NK-92 (cell line): ENCODE measurements around the gene FBXL14.
"Not testable (repeated sequence)": the region's sequence is repeated elsewhere in the genome, so short reads cannot be mapped to it uniquely, and the experiment has no call there.

Source experiments
- DNase-seq: peaks from one replicate; lab custom pipeline; 2025; ENCODE audit not compliant: unreplicated experiment; lab: John Stamatoyannopoulos, UW

Gene FBXL14

DNA sequence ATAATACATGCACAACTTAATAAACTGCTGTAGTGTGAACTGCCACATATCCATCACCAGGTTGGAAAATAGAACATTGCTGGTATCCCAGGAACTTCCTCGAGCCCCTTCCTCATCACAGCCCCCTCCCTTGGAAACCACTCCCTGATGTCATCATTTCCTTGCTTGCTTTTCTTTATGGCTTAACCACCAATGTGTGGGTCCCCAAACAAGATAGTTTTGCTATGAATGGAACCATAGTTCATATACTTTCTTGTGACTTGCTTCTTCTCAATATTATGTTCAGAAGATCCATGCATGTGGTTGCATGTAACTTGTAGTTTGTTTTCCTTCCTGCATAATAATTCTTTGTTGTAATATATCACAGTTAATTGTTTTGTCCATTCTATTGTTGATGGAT lies 25.7 kb upstream of the FBXL14 start:
- no peak for DNase-seq

DNA sequence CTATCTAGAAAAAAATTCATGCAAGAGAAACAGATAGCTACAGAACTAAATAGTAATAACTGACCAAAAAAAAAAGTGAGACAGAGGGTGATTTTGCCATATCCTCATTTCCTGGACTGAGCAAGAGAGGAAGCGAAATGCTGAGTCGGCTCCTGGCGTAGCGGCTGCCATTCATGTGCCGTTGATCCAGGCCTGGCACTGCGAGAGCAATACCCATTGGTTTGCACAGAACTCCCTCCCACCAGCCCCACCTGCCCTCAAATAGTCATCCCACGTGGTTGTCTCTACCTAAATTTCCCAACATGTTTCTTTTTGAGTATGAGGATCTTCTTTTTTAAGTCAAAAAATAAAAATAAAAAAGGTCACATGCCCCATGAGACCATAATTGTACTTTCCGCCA lies 25.2 kb upstream of the FBXL14 start:
- no peak for DNase-seq

GRCh38 chr12:1619159-1619558 lies 24.8 kb upstream of the FBXL14 start:
- no peak for DNase-seq

- DNase-seq, result no peak
These were observed 24.1 kb upstream of the FBXL14 start for GRCh38 chr12:1618489-1618888.

DNA sequence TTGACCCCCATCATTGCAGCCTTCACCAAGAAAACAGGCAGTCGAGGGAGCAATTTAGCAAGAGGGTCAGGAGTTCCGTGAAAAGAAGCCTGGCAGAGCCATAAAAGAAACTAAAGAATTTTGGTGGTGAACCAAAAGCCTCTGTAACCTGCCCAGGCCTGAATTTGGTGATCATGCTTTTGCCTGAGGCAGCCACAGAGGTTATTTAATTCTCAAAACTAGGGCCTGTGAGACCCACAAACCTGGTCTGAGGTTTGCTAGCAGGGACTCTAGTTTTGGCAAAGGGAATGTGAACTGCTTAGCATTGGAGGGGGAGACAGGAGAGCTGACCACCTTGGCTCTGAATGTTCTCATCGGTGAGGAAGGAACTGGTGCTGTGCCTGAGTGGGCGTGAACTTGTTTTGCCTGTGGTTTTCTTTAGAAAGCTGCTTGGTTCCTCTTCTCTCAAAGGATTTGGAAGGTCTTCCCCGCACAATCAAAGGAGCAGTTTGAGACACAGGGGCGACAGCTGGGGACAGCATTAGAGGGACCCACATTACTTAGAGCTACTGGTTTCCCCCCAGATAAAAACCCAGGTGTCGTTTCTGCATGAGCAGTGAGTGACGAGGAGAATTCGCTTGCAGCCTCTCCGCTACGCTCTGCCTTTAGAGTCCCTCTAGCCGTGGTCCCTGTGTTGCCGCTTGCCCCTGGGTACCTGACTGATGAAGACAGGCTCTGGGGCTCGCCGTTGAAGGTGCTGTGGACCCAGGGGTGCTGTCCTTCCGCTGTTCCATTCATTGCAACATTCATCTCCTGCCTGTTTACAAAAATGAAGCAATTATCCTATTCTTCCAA lies 22.1 kb upstream of the FBXL14 start:
- DNase-seq, result no peak

DNA sequence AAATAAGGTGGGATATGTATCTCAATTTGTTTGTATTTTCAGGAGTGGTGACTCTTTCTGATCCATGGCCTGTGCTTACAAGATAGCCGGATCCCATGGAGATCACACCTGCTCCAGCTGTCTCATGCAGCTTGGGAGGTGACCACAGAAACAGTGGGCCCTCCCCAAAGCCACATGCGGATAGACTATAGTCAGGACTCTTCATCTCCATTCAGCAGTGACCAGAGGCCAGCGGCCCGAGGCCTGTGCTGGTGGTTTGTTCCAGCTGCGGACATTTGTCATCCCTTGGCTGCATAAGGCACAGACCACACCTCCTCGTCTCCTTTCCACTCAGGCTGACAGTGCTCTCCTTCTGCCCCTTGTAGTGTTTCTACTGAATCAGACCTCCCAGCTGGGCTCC lies 20.0 kb upstream of the FBXL14 start:
- no peak for DNase-seq

GRCh38 chr12:1613860-1614259 lies 19.5 kb upstream of the FBXL14 start:
- no peak for DNase-seq

DNA sequence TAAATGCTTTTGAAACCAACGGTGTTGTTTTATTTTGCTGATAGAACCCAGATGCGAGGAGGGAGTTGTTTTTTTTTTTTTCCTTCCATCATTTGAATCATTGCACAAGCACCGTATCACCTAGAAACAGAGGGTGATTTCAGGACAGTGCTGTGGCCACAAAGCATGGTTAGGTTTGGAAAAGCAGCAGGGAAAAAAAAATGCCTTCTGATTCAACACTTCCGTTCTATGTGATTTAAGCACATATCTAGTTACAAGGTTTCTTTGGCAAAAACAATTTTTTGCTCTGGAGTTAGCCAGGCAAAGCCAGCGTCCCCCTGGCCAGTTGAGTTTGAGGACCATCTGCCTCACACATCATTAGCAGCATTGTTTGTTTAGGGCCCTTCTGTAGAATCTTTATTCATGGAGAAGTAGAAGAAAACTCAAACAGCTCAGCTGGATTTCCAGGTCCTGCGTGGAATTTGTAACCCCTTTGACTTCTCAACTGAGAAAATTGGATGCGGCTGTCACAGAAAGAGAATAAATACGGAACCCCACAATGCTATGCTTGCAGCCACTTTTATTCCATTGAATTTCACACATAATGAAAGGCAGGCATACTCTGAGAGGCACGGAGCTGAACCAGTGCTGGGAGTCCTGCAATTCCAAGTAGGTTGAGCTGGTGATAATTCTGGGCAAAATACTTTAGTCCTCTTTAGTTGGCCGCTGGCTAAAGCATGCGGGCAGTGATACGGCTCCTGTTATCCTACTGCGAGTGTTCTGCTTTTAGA lies 17.6 kb upstream of the FBXL14 start:
- no peak for DNase-seq

DNA sequence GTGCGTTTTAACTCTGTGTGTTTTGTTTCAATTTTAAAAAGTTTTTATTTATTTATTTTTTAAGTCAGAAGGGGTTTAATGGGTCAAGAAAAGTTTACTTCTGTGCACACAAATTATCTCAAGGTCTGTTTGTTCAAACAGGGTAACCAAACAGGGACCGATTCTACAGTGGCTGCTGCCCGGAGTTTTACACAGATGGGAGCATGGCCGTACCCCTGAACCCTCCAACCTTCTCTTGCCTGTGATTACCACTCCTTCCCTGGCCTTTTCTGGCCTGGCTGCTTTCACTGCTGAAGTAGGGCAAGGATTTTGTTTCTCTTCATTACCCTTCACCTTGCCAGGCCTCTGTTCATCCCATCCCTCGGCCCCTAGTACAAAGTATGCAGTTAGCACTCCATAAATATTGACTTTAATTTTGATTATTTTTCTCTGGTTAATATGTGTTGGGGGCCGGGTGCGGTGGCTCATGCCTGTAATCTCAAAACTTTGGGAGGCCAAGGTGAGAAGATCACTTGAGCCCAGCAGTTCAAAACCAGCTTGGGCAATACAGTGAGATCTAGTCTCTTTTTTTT lies 15.8 kb upstream of the FBXL14 start:
- DNase-seq, result no peak

- DNase-seq, result no peak
These were observed 14.3 kb upstream of the FBXL14 start for GRCh38 chr12:1608713-1609119.

DNA sequence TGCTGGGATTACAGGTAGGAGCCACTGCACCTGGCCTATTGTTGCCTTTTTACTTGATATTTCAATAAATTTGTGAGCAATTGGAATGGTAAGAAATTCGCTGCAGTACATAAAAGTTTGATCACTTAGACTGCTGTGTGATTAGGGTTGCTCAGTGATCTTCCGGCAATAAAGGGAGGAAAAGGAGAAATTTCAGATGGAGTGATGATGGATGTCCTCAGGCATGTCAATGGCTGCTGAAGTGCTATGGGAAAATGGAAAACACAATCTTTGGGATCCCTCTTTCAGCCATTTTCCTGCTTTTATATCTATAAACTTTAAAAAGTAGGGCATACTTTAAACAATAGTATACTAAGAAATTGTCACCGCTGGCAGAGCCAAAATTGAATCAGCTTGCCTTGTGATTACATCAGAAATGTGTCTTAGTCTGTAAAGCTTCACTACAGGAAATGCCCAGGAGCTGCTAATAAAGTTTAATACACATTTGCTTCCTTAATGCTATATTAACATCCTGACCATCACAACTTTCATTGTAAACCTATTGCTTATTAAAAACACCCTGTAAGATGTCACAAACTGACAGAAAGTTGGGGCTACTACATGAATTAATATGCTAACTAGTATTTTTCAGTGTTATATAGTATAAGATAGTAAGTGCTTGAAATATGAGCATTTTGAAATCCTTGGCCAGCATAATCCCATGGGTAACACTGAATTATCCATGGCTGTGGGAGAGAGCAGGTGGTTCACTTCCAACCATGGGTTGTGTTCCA lies 13.7 kb upstream of the FBXL14 start:
- no peak for DNase-seq

- no peak for DNase-seq
These were observed 11.7 kb upstream of the FBXL14 start for GRCh38 chr12:1606021-1606622.

DNA sequence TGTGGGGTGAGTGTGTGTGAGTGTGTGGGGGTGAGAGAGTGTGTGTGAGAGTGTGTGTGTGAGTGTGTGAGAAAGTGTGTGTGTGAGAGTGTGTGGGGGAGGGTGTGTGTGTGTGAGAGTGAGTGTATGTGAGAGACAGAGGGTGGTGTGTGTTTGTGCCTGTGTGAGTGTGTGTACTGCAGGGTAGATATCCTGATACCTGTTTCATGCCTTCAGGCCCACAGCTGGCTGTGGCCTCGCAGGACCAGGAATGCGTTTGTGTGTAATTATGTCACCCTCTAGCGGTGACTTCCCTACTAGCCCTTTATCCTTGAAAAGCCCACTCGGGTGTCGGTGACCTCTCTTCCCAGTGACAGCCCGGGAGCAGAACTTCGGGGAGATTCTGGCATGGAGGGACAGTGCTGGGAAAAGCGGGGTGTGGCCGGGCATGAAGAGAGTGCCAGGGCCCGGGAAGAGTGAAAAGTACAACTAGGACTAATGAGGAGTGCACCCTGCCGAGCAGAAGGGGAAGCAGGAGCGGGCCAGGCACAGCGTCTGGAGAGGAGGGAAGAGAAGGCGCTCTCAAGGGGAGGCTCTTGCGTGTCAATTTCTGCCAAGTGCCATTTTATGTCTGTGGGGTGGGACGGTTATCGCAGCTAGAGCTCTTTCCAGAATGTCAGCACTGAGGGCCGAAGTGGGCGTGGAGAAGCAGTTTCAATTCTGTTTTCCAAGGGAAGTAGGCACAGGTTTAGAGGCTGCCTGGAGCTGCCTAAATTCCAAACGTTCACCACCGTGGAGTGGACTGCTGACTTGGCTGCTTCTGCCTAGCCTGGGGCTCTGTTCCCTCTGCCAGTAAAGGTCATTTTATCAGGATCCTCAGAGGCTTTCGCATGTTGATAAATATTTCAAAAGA lies 11.0 kb upstream of the FBXL14 start:
- DNase-seq, result no peak

- DNase-seq, result no peak
These were observed 10.1 kb upstream of the FBXL14 start for GRCh38 chr12:1604464-1604863.

DNA sequence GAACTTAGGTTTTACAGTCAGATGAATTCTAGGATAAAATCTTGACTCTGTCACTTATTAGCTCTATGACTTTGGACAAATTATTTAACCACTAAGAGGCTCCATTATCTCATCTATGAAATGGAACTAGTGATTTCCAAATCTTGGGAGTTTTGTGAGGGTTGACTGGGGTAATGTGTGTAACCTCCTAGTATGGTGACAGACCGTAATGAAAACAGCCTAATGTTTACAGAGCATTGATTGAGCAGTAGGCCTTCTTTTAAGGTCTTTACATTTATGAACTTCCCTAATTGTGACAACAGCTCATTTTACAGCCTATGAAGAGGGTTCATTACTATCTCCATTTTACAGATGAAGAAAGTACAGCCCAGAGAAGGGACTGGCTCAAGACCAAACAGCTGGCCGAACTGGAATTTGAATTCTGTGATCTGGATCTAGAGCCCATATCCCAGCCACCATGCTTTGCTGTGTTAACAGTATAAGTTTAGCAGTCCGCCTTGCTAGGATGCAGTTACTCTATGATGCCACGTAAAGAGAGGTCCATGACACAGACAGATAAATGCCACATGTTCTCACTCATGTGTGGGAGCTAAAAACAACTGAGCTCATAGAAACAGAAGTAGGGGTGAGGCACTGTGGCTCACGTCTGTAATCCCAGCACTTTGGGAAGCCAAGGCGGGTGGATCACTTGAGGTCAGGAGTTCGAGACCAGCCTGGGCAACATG lies 9.1 kb upstream of the FBXL14 start:
- no peak for DNase-seq

- DNase-seq, result not testable (repeated sequence)
These were observed 8.3 kb upstream of the FBXL14 start for GRCh38 chr12:1602706-1603105.

- no peak for DNase-seq
These were observed 4.4 kb upstream of the FBXL14 start for GRCh38 chr12:1598757-1599156.

DNA sequence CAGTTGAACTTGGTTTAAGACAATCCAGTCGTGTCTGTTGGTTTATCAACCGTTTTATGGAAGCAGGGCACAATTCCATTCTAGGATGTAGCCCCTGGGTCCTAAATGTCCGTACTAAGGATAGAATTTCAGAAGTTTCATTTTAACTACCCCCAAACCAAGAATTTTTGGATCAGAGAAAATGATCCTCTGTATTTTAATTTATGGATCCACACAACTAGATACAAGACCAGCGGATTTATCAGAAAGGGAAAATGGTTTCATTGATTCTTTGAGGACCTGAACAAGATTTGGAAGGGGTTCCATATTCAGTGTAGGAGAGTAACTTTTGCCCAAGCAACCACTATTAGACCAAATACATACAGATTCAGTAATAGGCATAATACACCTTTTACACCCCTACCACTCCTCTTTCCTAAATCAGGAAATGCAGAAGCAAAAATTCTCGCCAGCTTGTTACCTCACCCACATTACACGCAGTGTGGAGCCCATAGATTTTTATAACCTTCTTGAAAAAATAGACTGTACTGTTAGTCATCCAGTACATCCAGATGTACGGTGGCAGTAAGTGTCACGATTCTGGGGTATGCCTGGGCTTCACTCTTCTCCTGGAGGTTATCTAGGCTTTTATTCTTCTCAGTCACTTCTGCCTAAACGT lies 1.4 kb upstream of the FBXL14 start:
- DNase-seq, result no peak
